AG10803 (cell line): Measurements from ENCODE around the gene KIFBP.
"Not testable (repeated sequence)": the region's sequence is repeated elsewhere in the genome, so short reads cannot be mapped to it uniquely, and the experiment has no call there.

Experiments used
- DNase-seq: peaks from one replicate; pipeline ENCODE4 v3.0.0; 2010; ENCODE audit warnings: low read depth
- H3K4me3 ChIP-seq: 2 replicates; pipeline ENCODE4 v1.5.1; 2011; ENCODE audit warnings: mild to moderate bottlenecking, low read length, control low read depth
- TF ChIP-seq, protein P1 (sequence below): conservative IDR thresholded peaks from 2 replicates; pipeline ENCODE4 v1.5.1; 2011; ENCODE audit warnings: mild to moderate bottlenecking, low read length, control low read depth, inconsistent platforms

Gene KIFBP

DNA sequence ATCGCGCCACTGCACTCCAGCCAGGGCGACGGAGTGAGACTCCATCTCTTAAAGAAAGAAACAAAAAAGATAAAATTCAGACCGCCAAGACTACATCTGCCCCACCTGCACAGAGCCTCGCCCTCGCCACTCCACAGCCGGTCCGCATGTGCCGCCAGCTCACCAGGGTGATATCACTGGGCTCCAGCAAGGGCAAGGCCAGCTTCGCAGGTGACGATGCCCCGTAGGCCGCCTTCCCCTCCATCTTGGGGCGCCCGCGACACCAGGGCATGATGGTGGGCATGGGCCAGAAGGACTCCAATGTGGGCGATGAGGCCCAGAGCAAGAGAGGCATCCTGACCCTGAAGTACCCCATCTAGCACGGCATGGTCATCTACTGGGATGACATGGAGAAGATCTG, 34.0 kb downstream of the KIFBP start:
- TF ChIP-seq, protein P1, sequence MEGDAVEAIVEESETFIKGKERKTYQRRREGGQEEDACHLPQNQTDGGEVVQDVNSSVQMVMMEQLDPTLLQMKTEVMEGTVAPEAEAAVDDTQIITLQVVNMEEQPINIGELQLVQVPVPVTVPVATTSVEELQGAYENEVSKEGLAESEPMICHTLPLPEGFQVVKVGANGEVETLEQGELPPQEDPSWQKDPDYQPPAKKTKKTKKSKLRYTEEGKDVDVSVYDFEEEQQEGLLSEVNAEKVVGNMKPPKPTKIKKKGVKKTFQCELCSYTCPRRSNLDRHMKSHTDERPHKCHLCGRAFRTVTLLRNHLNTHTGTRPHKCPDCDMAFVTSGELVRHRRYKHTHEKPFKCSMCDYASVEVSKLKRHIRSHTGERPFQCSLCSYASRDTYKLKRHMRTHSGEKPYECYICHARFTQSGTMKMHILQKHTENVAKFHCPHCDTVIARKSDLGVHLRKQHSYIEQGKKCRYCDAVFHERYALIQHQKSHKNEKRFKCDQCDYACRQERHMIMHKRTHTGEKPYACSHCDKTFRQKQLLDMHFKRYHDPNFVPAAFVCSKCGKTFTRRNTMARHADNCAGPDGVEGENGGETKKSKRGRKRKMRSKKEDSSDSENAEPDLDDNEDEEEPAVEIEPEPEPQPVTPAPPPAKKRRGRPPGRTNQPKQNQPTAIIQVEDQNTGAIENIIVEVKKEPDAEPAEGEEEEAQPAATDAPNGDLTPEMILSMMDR, result no peak
- H3K4me3 ChIP-seq, result no peak overlapping the region
- no peak for DNase-seq

DNA sequence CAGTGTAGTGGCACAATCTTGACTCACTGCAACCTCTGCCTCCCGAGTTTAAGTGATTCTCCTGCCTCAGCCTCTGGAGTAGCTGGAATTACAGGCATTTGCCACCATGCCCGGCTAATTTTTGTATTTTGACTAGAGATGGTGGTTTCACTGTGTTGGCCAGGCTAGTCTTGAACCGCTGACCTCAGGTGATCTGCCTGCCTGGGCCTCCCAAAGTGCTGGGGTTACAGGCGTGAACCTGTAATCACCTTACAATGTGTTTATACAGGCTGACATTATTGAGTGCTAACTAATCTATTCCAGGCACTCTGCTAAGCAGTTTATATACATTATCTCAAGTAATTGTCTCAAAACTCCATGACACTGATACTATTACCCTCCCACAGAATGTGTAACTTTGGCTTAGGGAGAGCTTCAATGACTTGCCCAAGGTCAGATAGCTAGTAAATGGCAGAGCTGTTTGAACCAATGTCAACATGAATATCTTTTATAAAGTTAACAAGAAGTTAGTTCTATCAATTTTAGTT, 36.8 kb downstream of the KIFBP start:
- H3K4me3 ChIP-seq, result no peak overlapping the region
- DNase-seq, result no peak
- TF ChIP-seq, protein P1, result no peak

DNA sequence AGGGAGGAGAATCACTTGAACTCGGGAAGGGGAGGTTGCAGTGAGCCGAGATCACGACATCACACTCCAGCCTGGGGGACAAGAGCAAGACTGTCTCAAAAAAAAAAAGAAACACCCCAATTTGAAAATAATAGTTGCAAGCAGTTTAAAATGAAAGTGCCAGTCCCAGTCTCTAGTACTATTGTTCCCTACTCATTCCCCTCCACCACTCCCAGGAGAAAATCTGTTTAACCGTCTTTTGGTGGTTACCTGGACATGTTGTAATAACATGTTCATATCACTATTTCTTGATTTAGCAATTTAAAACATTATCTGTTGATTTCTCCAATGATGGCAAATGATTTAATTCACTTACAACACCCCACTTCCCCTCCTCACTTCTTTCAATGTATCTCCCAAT, 44.7 kb downstream of the KIFBP start:
- DNase-seq, result no peak
- TF ChIP-seq, protein P1, result no peak
- no peak overlapping the region for H3K4me3 ChIP-seq

DNA sequence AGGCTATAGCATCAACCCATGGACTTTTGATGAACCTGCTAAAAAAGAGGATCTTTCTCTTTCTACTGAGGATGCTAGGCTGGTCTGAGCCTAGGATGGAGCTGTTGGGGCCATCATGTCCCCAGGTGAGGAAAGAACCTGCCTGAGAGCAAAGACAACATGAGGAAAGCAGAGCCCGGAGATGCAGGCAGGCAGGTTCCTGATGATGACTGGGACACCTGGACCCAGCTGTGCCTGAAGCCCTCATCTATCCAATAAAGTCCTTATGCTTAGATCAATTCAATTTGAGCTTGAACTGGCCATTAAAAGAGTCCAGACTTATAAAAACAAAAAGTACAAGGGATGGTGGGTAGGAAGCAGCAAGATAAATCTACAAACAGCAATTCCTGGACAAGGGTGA, 48.9 kb downstream of the KIFBP start:
- DNase-seq, result no peak
- H3K4me3 ChIP-seq, result no peak overlapping the region
- TF ChIP-seq, protein P1, result no peak

DNA sequence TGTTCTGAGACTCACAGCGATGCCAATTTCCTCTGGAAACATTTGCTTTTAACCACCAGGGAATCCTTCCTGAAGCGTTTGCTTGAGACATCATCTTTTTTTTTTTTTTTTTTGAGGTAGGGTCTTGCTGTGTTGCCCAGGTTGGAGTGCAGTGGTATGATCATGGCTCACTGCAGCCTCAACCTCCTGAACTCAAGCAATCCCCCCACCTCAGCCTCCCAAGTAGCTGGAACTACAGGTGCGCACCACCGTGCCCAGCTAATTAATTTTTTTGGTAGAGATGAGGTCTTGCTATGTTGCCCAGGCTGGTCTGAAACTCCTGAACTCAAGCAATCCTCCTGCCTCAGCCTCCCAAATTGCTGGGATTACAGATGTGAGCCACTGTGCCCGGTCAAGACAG, 52.3 kb downstream of the KIFBP start:
- DNase-seq, H3K4me3 ChIP-seq: not testable (repeated sequence)

DNA sequence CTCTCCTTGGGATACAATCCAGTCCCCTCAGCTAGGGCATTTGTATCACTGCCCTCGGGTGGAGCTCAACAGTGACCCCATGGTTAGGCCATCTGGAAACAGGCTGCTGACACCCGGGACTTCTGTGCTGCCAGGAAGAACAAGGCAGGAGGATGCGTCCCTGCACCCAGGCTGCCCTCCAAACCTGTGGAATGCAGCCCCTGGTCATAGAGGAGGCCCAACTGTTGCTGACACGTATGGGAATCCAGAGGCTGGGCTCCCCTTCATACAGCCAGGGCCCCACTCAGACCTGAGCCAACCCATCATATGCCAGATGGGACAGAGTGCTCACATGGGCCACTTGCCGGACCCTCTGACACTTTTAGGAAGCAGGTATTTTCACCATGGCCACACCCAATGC, 53.8 kb downstream of the KIFBP start:
- TF ChIP-seq, protein P1, result no peak
- no peak overlapping the region for H3K4me3 ChIP-seq
- no peak for DNase-seq

DNA sequence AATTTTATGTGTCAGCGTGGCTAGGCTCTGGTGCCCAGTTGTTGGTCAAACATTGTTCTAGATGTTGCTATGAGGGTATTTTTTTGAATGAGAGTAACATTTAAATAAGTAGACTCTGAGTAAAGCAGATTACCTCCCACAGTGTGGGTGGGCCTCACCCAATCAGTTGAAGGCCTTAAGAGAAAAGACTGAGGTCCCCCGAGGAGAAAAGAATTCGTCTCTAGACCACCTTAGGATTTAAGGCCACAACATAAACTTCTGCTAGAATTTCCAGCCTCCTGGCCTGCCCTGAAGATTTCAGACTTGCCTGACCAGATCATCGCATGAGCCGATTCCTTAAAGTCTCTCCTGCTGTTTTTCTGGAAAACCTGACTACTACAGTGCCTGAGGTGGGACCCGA, 54.2 kb downstream of the KIFBP start:
- no peak for DNase-seq
- TF ChIP-seq, protein P1, result no peak
- no peak overlapping the region for H3K4me3 ChIP-seq
